K562 (cell line): Measurements from ENCODE around the gene GNA15. TPM values are rescaled to one million over a fixed set of nuclear protein-coding genes. Genes with fewer than 3 reads are reported as not detected.

Experiments used
- ATF1 ChIP-seq, 2 experiments: fragments of 450-650 bp in 1 of 2; IDR thresholded peaks; 2 replicates each; pipeline ENCODE4 v1.6.1; 2016; ENCODE audit warnings: missing compliant biosample characterization in 1 of 2, missing genetic modification characterization in 1 of 2
- CREB3L1 ChIP-seq: fragments of 450-650 bp; IDR thresholded peaks from 2 replicates; pipeline ENCODE4 v1.6.1; 2014; ENCODE audit warnings: low read depth, mild to moderate bottlenecking, moderate library complexity, borderline replicate concordance
- ESRRB ChIP-seq: fragments of 250-450 bp; sonication (Bioruptor Pico); IDR thresholded peaks from 2 replicates; pipeline ENCODE4 v1.5.0; 2020; ENCODE audit warnings: mild to moderate bottlenecking, moderate library complexity, borderline replicate concordance
- GATA2 ChIP-seq: sonication (generic); formaldehyde crosslinking; IDR thresholded peaks from 2 replicates; pipeline ENCODE4 v1.4.0; 2020; ENCODE audit warnings: mild to moderate bottlenecking, missing genetic modification reagents
- MAFG ChIP-seq: fragments of 450-650 bp; conservative IDR thresholded peaks from 2 replicates; pipeline ENCODE4 v1.6.1; 2016; ENCODE audit warnings: missing genetic modification characterization, missing compliant biosample characterization
- NR1H2 ChIP-seq: sonication (generic); formaldehyde crosslinking; IDR thresholded peaks from 2 replicates; pipeline ENCODE4 v1.4.0; 2020; ENCODE audit warnings: mild to moderate bottlenecking, missing genetic modification reagents
- PURB ChIP-seq: sonication (generic); formaldehyde crosslinking; IDR thresholded peaks from 2 replicates; pipeline ENCODE4 v1.9.0; 2021; ENCODE audit warnings: low read depth, mild to moderate bottlenecking, missing genetic modification reagents
- SIX5 ChIP-seq, 2 experiments: IDR thresholded peaks; 2 replicates each; pipeline ENCODE4 v1.6.1; 2011; ENCODE audit warnings: low read length in 2 of 2, borderline replicate concordance in 1 of 2, low read depth in 1 of 2, mild to moderate bottlenecking in 1 of 2, moderate library complexity in 1 of 2; ENCODE audit not compliant: insufficient read depth in 1 of 2
- SNIP1 ChIP-seq: fragments of 450-650 bp; IDR thresholded peaks from 2 replicates; pipeline ENCODE4 v1.7.1; 2017; ENCODE audit warnings: low read depth, mild to moderate bottlenecking
- ZNF592 ChIP-seq: fragments of 450-650 bp; IDR thresholded peaks from 2 replicates; pipeline ENCODE4 v1.6.1; 2017; ENCODE audit warnings: antibody characterized with exemption, mild to moderate bottlenecking
- ZNF830 ChIP-seq: fragments of 250-450 bp; sonication (Bioruptor Pico); IDR thresholded peaks from 2 replicates; pipeline ENCODE4 v1.5.0; 2021; ENCODE audit warnings: mild to moderate bottlenecking
- polyA plus RNA-seq, 8 experiments: library from polyadenylated mRNA; depleted of rRNA in 4 of 8; stranded (reverse) in 5 of 8; unstranded in 3 of 8; fragments of >200 nt; fragmentation: Nextera tagmentation in 2 of 8; fragmentation: Illumina TruSeq in 1 of 8; extraction: Ambion mirVana in 2 of 8; extraction: Trizol in 1 of 8; gene quantifications; 2 replicates each; pipeline versions ENCODE4 v1.2.1 to v1.2.3, GENCODE V29; 2011 to 2014; ENCODE audit warnings: inconsistent platforms in 1 of 8, missing spikeins in 1 of 8
- total RNA-seq, 7 experiments: library from RNA; depleted of rRNA in 6 of 7; stranded (reverse); fragments of >200 nt in 6 of 7; fragmentation: Illumina TruSeq in 2 of 7; extraction: Trizol in 2 of 7; gene quantifications; 2 replicates each; pipeline versions ENCODE4 v1.2.1 to v1.2.3, GENCODE V29; 2011 to 2021; ENCODE audit warnings: low replicate concordance in 1 of 7
- TF ChIP-seq, protein P1 (sequence below): sonication (generic); formaldehyde crosslinking; IDR thresholded peaks from 2 replicates; pipeline ENCODE4 v1.8.0; 2022; ENCODE audit warnings: missing genetic modification reagents, mild to moderate bottlenecking, borderline replicate concordance
- TF ChIP-seq, protein P2 (sequence below): fragments of 450-650 bp; IDR thresholded peaks from 2 replicates; pipeline ENCODE4 v1.7.1; 2018; ENCODE audit warnings: mild to moderate bottlenecking, low read depth; ENCODE audit not compliant: partially characterized antibody

Gene GNA15
- total and polyA plus RNA-seq, 9 of the 15 experiments (the other 6 are each of a cell fraction or from before 2014, with no cell fraction given), result 0.03 to 0.24 (median 0.11) TPM; not detected in 1

DNA sequence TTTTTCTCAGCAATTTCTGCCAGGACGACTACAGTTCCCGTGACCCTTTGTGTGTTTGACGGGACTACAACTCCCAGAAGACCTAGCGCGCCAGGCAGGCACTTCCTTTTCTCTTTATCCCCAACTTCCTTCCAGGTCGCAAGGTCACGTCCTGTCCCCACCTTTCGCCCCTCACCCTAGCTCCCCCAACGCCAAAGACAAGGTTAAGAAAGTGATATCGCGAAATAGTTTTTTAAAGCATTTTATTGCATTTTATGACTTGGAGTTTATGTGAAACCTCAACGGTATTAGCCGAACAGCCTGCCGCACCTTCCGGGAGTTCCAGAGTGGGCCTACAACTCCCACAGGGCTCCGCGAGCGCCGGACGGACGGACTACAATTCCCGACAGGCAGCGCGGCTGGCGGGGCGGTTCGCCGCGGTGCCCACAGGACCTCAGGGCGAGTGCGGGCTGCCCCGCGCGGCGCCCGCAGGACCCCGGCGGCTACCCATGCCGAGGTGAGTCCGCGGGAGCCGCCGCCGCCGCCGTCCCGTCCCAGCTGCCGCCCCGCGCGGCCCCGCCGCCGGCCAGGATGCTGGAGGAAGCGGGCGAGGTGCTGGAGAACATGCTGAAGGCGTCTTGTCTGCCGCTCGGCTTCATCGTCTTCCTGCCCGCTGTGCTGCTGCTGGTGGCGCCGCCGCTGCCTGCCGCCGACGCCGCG lies 49.8 kb downstream of the GNA15 start, which contains the start of gene NCLN (continued):
- peak; percentile 92 for TF ChIP-seq CREB3L1
- TF ChIP-seq, protein P1, sequence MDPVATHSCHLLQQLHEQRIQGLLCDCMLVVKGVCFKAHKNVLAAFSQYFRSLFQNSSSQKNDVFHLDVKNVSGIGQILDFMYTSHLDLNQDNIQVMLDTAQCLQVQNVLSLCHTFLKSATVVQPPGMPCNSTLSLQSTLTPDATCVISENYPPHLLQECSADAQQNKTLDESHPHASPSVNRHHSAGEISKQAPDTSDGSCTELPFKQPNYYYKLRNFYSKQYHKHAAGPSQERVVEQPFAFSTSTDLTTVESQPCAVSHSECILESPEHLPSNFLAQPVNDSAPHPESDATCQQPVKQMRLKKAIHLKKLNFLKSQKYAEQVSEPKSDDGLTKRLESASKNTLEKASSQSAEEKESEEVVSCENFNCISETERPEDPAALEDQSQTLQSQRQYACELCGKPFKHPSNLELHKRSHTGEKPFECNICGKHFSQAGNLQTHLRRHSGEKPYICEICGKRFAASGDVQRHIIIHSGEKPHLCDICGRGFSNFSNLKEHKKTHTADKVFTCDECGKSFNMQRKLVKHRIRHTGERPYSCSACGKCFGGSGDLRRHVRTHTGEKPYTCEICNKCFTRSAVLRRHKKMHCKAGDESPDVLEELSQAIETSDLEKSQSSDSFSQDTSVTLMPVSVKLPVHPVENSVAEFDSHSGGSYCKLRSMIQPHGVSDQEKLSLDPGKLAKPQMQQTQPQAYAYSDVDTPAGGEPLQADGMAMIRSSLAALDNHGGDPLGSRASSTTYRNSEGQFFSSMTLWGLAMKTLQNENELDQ (CRISPR knock-in tag), result no peak
- peak; percentile 75 to 90 for TF ChIP-seq SIX5 (IDR thresholded peaks at IDR 0.05; ENCODE audit: borderline replicate concordance in 1 of 2, insufficient read depth in 1 of 2, low read depth in 1 of 2, low read length in 2 of 2)
- TF ChIP-seq ZNF592, result peak; percentile 83
- no peak for TF ChIP-seq MAFG (tag)
- no peak for TF ChIP-seq ESRRB
- 0 out of 2 replicates have a peak, but pooled peaks have one; percentile 19 for TF ChIP-seq ATF1 (CRISPR knock-in tag; IDR thresholded peaks at IDR 0.05)
- TF ChIP-seq ATF1 (tag; IDR thresholded peaks at IDR 0.05), result peak; percentile 76
- no peak for TF ChIP-seq PURB
- TF ChIP-seq NR1H2, result 0 out of 2 replicates have a peak, but pooled peaks have one; percentile 7
- TF ChIP-seq SNIP1, result no peak
- TF ChIP-seq ZNF830 (CRISPR knock-in tag), result no peak
- TF ChIP-seq, protein P2, sequence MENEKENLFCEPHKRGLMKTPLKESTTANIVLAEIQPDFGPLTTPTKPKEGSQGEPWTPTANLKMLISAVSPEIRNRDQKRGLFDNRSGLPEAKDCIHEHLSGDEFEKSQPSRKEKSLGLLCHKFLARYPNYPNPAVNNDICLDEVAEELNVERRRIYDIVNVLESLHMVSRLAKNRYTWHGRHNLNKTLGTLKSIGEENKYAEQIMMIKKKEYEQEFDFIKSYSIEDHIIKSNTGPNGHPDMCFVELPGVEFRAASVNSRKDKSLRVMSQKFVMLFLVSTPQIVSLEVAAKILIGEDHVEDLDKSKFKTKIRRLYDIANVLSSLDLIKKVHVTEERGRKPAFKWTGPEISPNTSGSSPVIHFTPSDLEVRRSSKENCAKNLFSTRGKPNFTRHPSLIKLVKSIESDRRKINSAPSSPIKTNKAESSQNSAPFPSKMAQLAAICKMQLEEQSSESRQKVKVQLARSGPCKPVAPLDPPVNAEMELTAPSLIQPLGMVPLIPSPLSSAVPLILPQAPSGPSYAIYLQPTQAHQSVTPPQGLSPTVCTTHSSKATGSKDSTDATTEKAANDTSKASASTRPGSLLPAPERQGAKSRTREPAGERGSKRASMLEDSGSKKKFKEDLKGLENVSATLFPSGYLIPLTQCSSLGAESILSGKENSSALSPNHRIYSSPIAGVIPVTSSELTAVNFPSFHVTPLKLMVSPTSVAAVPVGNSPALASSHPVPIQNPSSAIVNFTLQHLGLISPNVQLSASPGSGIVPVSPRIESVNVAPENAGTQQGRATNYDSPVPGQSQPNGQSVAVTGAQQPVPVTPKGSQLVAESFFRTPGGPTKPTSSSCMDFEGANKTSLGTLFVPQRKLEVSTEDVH, result peak; percentile 70
- no peak for TF ChIP-seq GATA2
